Measurements from ENCODE around the gene GPN1.

DNA sequence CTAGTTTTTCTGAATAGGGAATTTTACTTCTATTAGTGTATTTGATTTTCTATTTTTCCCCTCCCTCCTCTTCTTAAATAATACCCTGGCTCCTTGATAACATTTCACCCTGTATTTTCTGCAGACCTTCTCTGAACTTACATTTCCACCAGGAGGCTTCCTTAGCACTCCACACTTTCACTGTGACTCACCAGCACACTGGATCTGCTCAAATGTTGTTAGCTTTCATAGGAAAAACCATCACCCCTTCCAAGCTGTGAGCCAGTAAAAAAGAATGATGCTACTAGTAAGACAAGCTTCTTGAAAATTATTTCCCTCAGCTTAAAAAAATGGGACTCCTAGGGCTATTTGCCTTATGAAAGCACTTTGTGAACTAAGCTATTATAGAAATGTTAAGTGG lies 18.4 kb downstream of the GPN1 start:
- TF ChIP-seq L3MBTL2 (conservative IDR thresholded peaks at IDR 0.05) (no peak), NFRKB (IDR thresholded peaks at IDR 0.05) (no peak), FOXK2 (IDR thresholded peaks at IDR 0.05) (no peak), FOXA1 (IDR thresholded peaks at IDR 0.05) (no peak), SP1 (IDR thresholded peaks at IDR 0.05) (no peak), BHLHE40 (IDR thresholded peaks at IDR 0.05; ENCODE audit: borderline replicate concordance) (no peak), HDGF (IDR thresholded peaks at IDR 0.05; ENCODE audit: borderline replicate concordance) (no peak)
- TF ChIP-seq, protein P1, sequence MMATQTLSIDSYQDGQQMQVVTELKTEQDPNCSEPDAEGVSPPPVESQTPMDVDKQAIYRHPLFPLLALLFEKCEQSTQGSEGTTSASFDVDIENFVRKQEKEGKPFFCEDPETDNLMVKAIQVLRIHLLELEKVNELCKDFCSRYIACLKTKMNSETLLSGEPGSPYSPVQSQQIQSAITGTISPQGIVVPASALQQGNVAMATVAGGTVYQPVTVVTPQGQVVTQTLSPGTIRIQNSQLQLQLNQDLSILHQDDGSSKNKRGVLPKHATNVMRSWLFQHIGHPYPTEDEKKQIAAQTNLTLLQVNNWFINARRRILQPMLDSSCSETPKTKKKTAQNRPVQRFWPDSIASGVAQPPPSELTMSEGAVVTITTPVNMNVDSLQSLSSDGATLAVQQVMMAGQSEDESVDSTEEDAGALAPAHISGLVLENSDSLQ (IDR thresholded peaks at IDR 0.05) = no peak
